Stimulated activated CD8-positive, alpha-beta memory T cell treated with anti-CD3 and anti-CD28 coated beads, Interleukin-7, amount 100 ng/mL, for 24 hours (primary cell): ENCODE measurements around the gene GRIK1.

Experiments
- DNase-seq: peaks from one replicate; pipeline ENCODE4 v3.0.0-alpha.2; 2020; ENCODE audit warnings: low read depth

Gene GRIK1

DNA sequence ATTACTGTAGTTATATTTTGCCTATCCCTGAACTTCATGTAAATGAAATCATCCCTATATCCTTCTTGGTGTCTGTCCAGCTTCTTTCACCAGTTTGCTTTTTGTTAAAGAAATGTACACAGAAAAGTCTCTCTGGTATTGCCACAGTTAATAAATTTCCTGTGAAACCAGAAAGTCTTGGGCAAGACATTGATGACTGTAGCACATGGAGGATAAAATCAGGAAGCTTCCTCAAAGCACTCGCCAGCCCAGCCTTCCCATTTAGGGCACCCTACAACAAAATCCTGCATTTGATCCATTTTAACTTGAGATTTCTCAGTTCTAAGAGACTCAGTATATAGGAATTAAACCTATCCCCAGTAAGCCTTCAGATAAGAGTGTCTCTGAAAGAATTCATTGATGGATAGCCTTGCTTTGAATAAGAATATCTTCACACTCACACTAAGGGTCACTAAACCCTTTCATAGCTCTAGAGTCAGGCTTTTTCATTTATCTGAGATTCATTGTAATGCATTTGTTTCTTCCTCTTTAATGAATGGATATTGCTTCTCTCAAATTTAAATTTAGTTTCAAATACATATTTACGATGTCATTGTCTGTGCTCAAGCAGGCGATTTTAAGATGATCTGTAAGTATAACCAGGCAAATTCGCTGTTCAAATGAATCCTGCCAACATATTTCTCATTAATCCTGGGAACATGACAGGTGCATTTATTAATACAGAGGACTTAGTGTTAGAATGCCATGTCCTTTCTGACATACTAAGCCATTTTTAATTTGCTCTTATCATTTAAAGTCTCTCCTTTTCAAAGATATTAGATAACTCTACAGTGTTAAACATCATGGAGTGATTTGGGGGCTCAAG lies 153.1 kb downstream of the GRIK1 start:
- no peak for DNase-seq

DNA sequence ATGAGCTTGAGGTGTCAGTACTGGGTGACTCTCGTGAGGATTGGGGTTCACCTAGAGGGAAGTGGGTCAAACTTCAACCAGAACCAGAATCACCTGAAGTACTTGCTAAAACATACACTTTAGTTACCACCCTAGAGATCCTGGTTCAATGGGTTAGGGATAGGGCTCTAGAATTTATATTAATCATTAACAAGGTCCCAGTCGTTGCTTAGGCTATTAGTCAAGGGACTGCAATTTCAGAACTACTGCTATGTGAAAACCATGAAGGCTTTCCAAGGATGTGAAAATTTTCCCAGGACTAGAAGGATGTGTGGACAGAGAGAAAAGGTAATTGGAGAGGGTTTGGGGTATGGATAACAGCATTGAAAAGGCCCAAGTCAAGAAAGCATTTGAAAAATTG lies 162.6 kb downstream of the GRIK1 start:
- no peak for DNase-seq

DNA sequence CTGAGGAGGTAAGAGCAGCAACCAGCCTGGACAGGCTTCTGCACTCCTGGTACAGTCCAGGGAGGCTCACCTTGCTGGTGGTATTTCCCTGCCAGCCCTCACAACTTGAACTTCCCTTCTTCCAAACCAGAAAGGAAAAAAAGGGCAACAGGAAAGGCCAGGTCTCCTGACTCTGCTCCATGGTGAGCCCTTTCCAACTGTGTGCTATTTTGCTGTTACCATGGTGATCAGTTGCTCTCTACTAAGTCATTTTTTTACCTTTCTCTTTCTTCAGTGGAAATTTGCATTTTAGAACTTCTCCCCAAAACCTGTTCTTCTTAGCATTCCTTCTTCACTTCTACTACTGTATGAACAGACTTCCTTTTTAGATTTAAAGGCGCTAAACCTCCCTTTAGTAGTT lies 164.3 kb downstream of the GRIK1 start:
- DNase-seq: no peak

GRCh38 chr21:29771491-29772066 lies 168.2 kb downstream of the GRIK1 start:
- DNase-seq: no peak

DNA sequence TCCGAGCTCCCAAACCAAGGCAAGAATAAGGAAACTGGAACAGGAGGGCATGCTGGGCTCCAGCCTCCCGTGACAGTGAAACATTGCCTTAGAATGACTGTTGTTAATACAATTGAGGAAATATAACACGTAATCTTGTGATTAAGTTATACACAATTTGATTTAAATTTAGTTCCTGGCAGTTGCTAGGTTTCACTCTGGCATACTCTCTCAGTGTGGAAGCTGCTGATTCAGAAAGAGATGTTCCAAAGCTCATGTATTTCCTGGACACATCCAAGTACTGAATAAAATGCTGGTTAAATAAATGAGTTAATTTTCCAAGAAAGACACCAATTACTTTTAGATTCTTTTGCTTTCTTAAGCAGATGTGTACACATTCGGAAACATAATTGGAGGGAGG lies 176.1 kb downstream of the GRIK1 start:
- DNase-seq: no peak

DNA sequence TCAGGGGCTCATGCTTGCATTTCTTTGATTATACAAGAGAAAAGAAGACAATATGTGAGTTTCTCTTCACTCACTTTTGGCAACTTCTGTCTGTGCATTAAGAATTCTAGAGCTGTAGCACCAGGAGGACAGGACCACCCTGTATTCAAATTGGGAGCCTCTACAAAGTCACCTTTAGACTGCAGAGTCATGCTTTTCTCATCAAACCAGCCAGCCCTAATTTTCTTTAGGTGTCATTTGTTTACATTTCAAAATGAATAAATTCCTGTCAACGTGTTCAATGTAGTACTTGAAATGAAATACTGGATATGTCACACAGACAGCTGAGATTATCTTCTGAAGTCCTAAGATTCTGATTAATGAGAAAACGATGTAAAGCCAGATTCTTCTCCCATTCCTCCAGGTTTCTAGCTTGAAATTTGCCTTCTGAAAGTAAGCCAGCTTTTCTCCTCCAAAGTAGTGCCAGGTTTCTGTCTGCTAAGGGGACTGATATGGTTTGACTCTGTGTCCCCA lies 177.2 kb downstream of the GRIK1 start:
- DNase-seq: no peak

GRCh38 chr21:29753216-29753615 lies 186.6 kb downstream of the GRIK1 start:
- DNase-seq: no peak

- no peak for DNase-seq
Measured at GRCh38 chr21:29751473-29752185, 188.2 kb downstream of the GRIK1 start.

DNA sequence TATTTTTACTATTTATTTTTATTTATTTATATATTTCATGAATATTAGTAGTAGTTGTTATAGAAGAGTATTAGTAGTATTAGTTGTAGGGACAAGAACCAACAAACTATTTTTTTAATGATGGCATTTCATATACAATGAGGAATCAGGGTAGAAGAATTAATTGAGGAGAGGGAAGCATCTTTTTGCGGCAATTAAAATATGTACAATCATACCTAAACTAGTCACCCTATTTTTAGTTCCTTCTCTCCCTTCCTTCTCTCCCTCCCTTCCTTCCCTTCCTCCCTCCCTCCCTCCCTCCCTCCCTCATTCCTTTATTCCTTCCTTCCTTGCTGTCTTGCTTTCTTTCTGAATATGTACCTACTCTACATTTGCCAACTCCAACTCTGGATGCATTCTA lies 189.8 kb downstream of the GRIK1 start:
- DNase-seq: no peak

- no peak for DNase-seq
Measured at GRCh38 chr21:29749223-29749622, 190.6 kb downstream of the GRIK1 start.

GRCh38 chr21:29748391-29749167 lies 191.2 kb downstream of the GRIK1 start:
- DNase-seq: no peak

- DNase-seq: no peak
Measured at GRCh38 chr21:29741761-29742160, 198.0 kb downstream of the GRIK1 start.

DNA sequence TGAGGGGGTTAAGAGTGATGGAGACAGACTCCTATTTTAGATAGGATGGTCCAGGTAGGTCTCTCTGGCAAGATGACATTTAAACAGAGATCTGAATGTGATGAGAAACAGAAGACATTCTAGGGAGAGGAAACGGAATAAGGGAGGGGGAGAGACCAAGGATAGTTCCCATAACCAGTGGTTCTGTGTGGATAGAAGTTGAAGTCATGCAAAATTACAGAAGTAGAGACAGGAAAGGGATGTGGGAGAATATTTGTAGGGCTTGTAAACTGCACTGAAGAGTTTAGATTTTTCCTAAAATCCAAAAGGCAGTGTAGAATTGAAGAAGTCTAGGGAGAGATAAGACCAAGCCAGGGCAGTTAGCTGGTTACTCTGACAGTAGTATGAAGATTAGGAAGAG lies 200.6 kb downstream of the GRIK1 start:
- DNase-seq: no peak

GRCh38 chr21:29738730-29739129 lies 201.1 kb downstream of the GRIK1 start:
- DNase-seq: no peak

- DNase-seq: no peak
Measured at GRCh38 chr21:29737186-29737585, 202.6 kb downstream of the GRIK1 start.

GRCh38 chr21:29730281-29730680 lies 209.5 kb downstream of the GRIK1 start:
- DNase-seq: no peak

GRCh38 chr21:29726044-29726443 lies 213.8 kb downstream of the GRIK1 start:
- DNase-seq: no peak

DNA sequence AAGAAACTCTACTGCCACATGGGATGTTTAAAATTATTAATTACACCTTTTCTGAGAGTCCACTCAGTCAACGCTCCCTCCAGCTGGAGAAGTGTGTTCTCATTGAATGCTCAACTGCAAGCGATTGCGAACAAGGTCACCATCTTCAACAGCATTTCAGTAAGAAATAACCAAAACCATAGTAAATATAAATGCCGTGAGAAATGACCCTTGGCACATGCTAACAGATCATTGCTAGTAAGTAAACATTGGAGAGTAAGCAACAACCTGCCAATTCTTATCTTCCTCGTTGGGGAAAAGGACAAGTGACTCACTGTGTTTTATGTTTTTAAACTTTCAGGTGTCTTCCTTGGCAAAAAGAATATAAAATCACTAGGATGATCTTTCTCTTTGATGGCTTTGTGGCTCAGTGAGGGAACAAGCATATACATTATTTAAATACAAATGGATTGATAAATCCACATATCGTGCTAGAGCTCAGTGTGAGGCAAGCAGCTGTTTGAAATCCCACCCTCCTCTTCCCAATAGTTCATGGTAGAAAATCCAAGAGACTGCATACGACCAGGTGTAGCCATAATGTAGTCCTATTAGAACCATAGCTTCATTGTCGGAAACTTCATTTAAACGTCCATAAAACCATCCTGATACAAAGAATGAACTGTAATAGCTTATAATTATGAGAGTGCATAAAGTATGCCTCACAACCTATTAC lies 214.6 kb downstream of the GRIK1 start:
- no peak for DNase-seq

- DNase-seq: no peak
Measured at GRCh38 chr21:29721964-29722363, 217.8 kb downstream of the GRIK1 start.

GRCh38 chr21:29721221-29721620 lies 218.6 kb downstream of the GRIK1 start:
- DNase-seq: no peak

DNA sequence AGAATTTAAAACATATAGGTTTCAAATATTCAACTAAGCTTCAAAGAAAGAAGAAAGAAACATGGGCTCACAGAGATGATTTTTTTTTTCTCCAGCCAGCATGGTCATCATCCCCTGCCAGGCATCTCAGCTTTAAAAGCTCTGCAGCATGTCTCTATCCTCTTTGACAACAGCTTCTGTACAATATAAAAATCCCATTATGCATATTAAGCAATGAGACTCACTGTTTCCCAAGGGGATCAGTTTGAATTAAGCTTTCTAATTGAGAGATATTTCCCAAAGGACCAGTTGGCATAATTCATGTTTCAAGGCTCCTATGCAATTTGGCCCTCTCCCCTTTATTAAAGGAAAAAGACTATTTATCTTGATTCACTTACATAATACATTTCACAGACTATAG lies 220.3 kb downstream of the GRIK1 start:
- no peak for DNase-seq
